ENCODE measurements around the gene PTOV1.

Gene PTOV1

GRCh38 chr19:49888510-49888824 lies 37.5 kb downstream of the PTOV1 start:
- Histone ChIP-seq H3K27me3 (peaks cover 0 to 33% of the 10 kb centered on the region in 2 donors), H3K36me3 (peaks cover 18 to 58% (median 37%) of the 10 kb centered on the region in 3 donors), H3K4me3 (no peak overlapping the region), H3K4me1 (peaks cover 0 to 15% (median 11%) of the 10 kb centered on the region in 4 donors), H3K27ac (no peak overlapping the region), H3K9me3 (no peaks in the 10 kb centered on the region)
- TF ChIP-seq CTCF (IDR thresholded peaks at IDR 0.05) = no peak
- no peak for DNase-seq
- intact Hi-C loops (cut with DNase I; ENCODE audit: low total_unique reads) = no loop called here

GRCh38 chr19:49889038-49889686 lies 38.2 kb downstream of the PTOV1 start:
- Histone ChIP-seq H3K36me3 (peaks cover 11 to 51% (median 30%) of the 10 kb centered on the region in 3 donors), H3K4me1 (peaks cover 0 to 15% (median 11%) of the 10 kb centered on the region in 4 donors), H3K27ac (no peak overlapping the region), H3K4me3 (no peak overlapping the region), H3K9me3 (no peaks in the 10 kb centered on the region), H3K27me3 (peaks cover 0 to 33% of the 10 kb centered on the region in 2 donors)
- intact Hi-C loops (cut with DNase I; ENCODE audit: low total_unique reads) = no loop called here
- TF ChIP-seq CTCF (IDR thresholded peaks at IDR 0.05) = no peak
- DNase-seq = no peak

- Histone ChIP-seq H3K4me1 (peaks cover 0 to 15% (median 11%) of the 10 kb centered on the region in 4 donors), H3K36me3 (peaks cover 4 to 44% (median 24%) of the 10 kb centered on the region in 3 donors), H3K4me3 (peak overlapping the region; percentile 11 to 22), H3K27me3 (peaks cover 0 to 33% of the 10 kb centered on the region in 2 donors), H3K9me3 (no peaks in the 10 kb centered on the region), H3K27ac (no peak overlapping the region)
- peak; percentile 69 to 80 for DNase-seq
- peak; percentile 63 to 66 for TF ChIP-seq CTCF (IDR thresholded peaks at IDR 0.05)
- intact Hi-C loops (cut with DNase I; ENCODE audit: low total_unique reads) = no loop called here
Observed at GRCh38 chr19:49889687-49890348, 38.9 kb downstream of the PTOV1 start.

- Histone ChIP-seq H3K4me3 (peak overlapping the region; percentile 11 to 22), H3K9me3 (no peaks in the 10 kb centered on the region), H3K27ac (no peak overlapping the region), H3K27me3 (peaks cover 0 to 33% of the 10 kb centered on the region in 2 donors), H3K4me1 (peaks cover 0 to 15% (median 11%) of the 10 kb centered on the region in 4 donors), H3K36me3 (peaks cover 0 to 36% (median 20%) of the 10 kb centered on the region in 3 donors)
- no peak for DNase-seq
- intact Hi-C loops (cut with DNase I; ENCODE audit: low total_unique reads) = no loop called here
- no peak for TF ChIP-seq CTCF (IDR thresholded peaks at IDR 0.05)
Observed at GRCh38 chr19:49890349-49891311, 39.7 kb downstream of the PTOV1 start.

- H3K27me3 ChIP-seq = peaks cover 0 to 33% of the 10 kb centered on the region in 2 donors
- H3K4me3 ChIP-seq = no peak overlapping the region
- no peaks in the 10 kb centered on the region for H3K9me3 ChIP-seq
- peaks cover 0 to 29% (median 20%) of the 10 kb centered on the region in 3 donors for H3K36me3 ChIP-seq
- no peak for TF ChIP-seq CTCF (IDR thresholded peaks at IDR 0.05)
- DNase-seq = no peak
- H3K4me1 ChIP-seq = peaks cover 0 to 15% (median 11%) of the 10 kb centered on the region in 4 donors
- no peak overlapping the region for H3K27ac ChIP-seq
- intact Hi-C loops (cut with DNase I; ENCODE audit: low total_unique reads) = no loop called here
Observed at GRCh38 chr19:49891393-49891792, 40.4 kb downstream of the PTOV1 start.

Data from tibial artery (tissue), 4 donors.